Dendritic cell treated with granulocyte-macrophage colony-stimulating factor and Interleukin-4, amounts not matched to agents 40 ng/mL and 50 ng/mL, for 4 days (primary cell): ENCODE results near the gene PSENEN.
A peak's percentile ranks its signal among the peaks of the same experiment; 100 is the strongest.

Experiments used
- H3K27ac Mint-ChIP-seq: one replicate; pipeline ENCODE4 v1.8.0; 2022; ENCODE audit warnings: mild to moderate bottlenecking, mixed read lengths
- H3K27me3 Mint-ChIP-seq: one replicate; pipeline ENCODE4 v1.8.0; 2022; ENCODE audit warnings: mild to moderate bottlenecking, mixed read lengths
- H3K36me3 Mint-ChIP-seq: one replicate; pipeline ENCODE4 v1.8.0; 2022; ENCODE audit warnings: low read depth, mixed read lengths
- H3K4me1 Mint-ChIP-seq: one replicate; pipeline ENCODE4 v1.8.0; 2022; ENCODE audit warnings: low read depth, mixed read lengths
- H3K4me3 Mint-ChIP-seq: one replicate; pipeline ENCODE4 v1.8.0; 2022; ENCODE audit warnings: mild to moderate bottlenecking, moderate library complexity, mixed read lengths
- H3K9me3 Mint-ChIP-seq: one replicate; pipeline ENCODE4 v1.8.0; 2022; ENCODE audit warnings: mixed read lengths
- intact Hi-C: fragments of 100-400 bp; cut with micrococcal nuclease; formaldehyde crosslinking; loops from one replicate; pipeline ENCODE4 v1.15.0; 2022

PSENEN gene

DNA sequence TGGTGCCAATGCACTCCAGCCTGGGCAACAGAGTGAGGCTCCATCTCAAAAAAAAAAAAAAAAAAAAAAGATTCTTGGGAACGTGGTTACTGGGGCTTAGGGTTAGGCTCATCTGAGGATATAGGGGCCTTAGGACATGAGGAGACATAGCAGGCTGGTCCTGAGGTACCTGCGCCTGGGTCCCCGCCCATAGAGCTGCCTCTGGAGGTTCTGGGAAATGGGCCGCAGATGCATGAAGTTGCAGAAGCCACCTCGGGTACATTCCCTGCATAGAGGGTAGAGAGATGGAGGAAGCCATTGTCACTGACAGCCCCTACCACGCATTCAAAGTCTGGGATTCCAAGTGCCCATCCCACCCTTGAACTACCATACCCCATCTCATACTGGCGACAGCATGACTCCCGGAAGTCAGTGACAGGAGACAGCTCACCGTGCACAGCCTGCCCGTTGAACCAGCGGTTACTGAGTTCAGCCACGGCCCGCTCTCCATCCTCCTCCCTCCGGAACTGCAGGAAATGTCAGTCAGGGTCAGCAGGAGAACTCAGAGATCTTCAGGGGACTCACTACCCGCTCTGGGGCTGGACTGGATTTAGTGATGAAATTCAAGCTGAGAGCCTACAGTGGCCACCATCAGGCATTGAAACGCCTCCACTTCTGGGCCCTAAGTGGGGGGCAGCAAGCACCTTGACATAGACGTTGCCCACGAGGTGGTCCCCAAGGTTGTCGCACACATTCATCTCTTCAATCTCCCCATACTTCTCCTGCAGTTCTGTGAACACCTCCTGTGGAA, 1.6 kb upstream of the PSENEN start:
- Mint-ChIP-seq H3K9me3 (no peaks in the 10 kb centered on the region), H3K27me3 (no peaks in the 10 kb centered on the region), H3K27ac (peak overlapping the region; percentile 99), H3K4me1 (peaks cover 71% of the 10 kb centered on the region), H3K36me3 (peaks cover 82% of the 10 kb centered on the region), H3K4me3 (peak overlapping the region; percentile 97)
- intact Hi-C loops: loop anchor here (10.0 kb wide), 2 partner anchors 99 to 161 kb away; partner anchors contain the start of genes COX6B1, ETV2, HCST and NFKBID

DNA sequence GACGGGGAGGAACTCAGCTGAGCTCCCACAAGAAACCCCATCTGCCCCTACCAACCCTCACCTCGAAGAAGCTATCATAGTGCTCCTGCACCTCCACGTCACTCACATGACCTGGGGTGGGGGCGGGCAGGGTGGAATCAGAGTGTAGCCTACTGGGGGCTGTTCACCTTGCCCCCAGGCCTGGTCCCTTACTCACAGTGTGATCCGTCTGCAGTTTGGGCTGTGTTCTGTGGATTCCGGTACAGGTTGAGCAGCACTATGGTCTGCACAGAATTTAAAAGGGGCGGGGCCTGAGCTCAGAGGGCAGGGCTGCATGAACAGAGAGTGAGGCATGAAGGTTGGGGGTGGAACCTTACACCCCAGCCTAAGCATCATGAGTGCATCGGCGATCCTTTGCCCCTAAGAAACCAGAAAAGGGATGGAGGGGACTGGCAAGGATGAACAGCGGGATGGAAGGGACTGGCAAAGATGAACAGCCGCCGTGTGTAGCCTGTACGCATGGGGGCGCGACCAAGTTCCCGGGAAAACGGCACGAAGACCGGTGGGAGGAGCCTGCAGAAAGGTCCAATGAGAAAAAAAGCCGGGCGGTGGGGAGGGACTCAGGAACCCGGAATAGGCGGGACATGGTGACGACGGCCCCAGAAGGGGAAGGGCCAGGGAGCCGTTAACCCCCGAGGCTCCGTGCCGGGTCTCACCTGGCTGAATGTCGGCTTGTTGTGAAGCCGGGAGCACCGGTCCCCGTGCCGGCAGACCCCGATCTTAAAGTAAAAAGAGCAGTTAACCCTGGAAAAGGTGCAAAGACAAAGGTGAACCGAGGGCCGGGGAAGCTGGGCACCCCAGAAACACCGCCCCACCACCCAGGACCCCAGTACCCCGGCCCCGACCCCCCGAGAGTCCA, 772 bp upstream of the PSENEN start:
- Mint-ChIP-seq H3K4me3 (peak overlapping the region; percentile 97), H3K27ac (peak overlapping the region; percentile 99), H3K9me3 (no peaks in the 10 kb centered on the region), H3K4me1 (peaks cover 73% of the 10 kb centered on the region), H3K36me3 (peaks cover 77% of the 10 kb centered on the region), H3K27me3 (no peaks in the 10 kb centered on the region)
- intact Hi-C loops: loop anchor here (5.0 to 10.0 kb wide), 3 partner anchors 100 to 308 kb away; partner anchors contain the start of genes COX6B1, ETV2, HCST and NFKBID

DNA sequence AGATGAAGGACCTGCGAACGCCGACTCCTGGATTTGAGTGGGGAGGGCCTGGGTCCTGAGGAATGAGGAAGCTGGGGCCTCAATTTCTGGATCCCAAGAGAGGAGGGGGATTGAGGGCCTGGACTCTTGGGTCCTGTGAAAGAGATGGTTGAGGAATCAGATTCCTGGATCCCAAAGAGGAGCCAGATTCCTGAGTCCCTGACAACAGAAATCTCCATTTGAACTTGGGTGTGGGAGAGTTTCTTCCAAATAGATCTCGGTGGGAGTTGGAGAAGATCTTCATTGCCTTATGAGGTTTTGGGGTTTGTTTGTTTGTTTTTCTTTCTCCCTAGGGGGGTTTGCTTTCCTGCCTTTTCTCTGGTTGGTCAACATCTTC, 624 bp downstream of the PSENEN start:
- Mint-ChIP-seq H3K27me3 (no peaks in the 10 kb centered on the region), H3K4me1 (peaks cover 70% of the 10 kb centered on the region), H3K27ac (peak overlapping the region; percentile 99), H3K4me3 (peak overlapping the region; percentile 97), H3K36me3 (peaks cover 70% of the 10 kb centered on the region), H3K9me3 (no peaks in the 10 kb centered on the region)
- intact Hi-C loops: loop anchor here (5.0 to 10.0 kb wide), 3 partner anchors 101 to 306 kb away; partner anchors contain the start of genes COX6B1, ETV2, HCST and NFKBID

DNA sequence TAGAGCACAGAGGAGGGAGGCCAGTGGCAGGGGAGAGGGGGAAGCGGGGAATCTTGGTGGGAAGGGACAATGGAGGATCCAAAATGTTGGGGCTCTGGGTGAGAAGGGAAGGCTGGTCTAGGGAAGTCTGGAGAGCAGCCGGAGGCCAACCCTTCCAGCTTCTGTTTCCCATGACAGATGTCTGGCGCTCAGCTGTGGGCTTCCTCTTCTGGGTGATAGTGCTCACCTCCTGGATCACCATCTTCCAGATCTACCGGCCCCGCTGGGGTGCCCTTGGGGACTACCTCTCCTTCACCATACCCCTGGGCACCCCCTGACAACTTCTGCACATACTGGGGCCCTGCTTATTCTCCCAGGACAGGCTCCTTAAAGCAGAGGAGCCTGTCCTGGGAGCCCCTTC, 1.1 kb downstream of the PSENEN start:
- H3K9me3 Mint-ChIP-seq: no peaks in the 10 kb centered on the region
- H3K27ac Mint-ChIP-seq: peak overlapping the region; percentile 99
- H3K4me3 Mint-ChIP-seq: peak overlapping the region; percentile 97
- peaks cover 70% of the 10 kb centered on the region for H3K4me1 Mint-ChIP-seq
- intact Hi-C loops: loop anchor here (5.0 to 10.0 kb wide), 3 partner anchors 102 to 306 kb away; partner anchors contain the start of genes COX6B1, ETV2, HCST and NFKBID
- H3K36me3 Mint-ChIP-seq: peaks cover 69% of the 10 kb centered on the region
- H3K27me3 Mint-ChIP-seq: no peaks in the 10 kb centered on the region

DNA sequence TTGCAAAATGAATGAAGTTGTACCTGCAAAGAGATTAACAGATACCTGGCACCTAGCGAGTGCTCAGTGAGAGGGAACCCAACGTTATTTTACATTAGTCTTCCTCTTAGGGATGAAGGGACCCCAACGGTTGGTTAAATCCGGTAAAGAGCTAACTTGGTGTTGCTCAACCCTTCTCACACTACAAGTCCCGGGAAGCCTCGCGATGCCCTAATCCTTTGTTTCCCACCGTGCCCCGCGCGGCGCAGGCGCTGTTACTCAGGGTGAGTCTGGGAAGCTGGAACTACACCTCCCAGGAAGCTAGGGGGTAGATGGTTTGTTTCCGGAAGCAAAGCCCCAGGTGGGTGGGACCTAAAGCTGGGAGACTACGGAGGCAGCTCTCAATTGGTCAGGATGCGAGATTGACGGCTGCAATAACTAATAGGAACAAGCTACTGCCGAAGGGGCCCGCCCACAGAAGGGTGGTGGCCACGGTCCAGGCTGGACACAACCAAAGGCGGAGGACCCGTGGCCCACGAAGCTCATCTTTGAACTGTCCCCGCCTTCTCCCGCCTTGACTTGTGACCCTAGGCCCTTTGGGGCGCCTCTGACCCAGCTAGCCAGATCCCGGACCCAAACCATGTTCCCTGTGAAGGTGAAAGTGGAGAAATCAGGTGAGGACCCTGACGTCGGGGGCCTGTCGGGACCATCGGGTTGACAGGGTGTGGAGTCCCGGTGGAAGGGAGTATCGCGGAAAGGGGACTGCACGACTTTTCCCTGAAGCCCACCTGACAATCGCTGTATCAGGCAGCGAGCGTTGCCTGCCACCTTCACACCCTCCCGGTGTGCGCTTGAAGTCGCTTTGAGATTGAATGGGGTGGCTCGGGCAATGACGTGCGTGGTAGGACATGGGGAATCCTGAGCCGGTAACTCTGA, 2.9 kb downstream of the PSENEN start, which contains the start of gene LIN37:
TSS of gene LIN37 (plus strand) at position 471 of the 915 bp plus-strand sequence. CDS start at position 620, 149 bp downstream.
- peaks cover 64% of the 10 kb centered on the region for H3K4me1 Mint-ChIP-seq
- peak within 1 kb of the TSS; percentile 86 for H3K27ac Mint-ChIP-seq
- no peaks in the 10 kb centered on the region for H3K9me3 Mint-ChIP-seq
- no peaks in the 10 kb centered on the region for H3K27me3 Mint-ChIP-seq
- intact Hi-C loops: loop anchor here (1.0 to 10.0 kb wide), 6 partner anchors 10 to 304 kb away; partner anchors contain the start of genes COX6B1, ETV2, HCST and NFKBID
- peaks cover 71% of the 10 kb centered on the region for H3K36me3 Mint-ChIP-seq
- H3K4me3 Mint-ChIP-seq: peak within 1 kb of the TSS; percentile 92

DNA sequence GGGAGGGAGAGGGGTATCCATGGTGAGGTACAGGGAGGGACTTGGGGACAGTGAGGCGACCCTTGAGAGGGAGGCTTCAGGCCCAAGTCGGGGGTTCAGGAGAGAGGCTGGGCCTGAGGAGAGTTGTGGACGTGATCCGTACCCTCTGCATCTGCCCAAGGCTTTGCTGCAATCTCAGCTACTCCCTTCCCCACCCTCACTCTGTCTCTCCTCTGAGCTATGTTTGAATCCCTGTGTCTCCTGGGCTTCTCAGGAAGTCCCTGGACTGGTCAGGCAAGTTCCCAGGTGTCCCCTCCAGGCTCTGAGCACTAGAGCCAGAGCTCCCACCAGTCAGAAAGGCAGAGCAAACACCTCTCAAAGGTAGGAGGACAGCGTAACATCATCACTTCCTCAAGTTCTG, 4.7 kb downstream of the PSENEN start:
- Mint-ChIP-seq H3K9me3 (no peaks in the 10 kb centered on the region), H3K27ac (peak overlapping the region; percentile 86), H3K4me3 (no peak overlapping the region), H3K27me3 (peaks cover 11% of the 10 kb centered on the region), H3K4me1 (peaks cover 58% of the 10 kb centered on the region), H3K36me3 (peaks cover 73% of the 10 kb centered on the region)
- intact Hi-C loops: no loop called here

DNA sequence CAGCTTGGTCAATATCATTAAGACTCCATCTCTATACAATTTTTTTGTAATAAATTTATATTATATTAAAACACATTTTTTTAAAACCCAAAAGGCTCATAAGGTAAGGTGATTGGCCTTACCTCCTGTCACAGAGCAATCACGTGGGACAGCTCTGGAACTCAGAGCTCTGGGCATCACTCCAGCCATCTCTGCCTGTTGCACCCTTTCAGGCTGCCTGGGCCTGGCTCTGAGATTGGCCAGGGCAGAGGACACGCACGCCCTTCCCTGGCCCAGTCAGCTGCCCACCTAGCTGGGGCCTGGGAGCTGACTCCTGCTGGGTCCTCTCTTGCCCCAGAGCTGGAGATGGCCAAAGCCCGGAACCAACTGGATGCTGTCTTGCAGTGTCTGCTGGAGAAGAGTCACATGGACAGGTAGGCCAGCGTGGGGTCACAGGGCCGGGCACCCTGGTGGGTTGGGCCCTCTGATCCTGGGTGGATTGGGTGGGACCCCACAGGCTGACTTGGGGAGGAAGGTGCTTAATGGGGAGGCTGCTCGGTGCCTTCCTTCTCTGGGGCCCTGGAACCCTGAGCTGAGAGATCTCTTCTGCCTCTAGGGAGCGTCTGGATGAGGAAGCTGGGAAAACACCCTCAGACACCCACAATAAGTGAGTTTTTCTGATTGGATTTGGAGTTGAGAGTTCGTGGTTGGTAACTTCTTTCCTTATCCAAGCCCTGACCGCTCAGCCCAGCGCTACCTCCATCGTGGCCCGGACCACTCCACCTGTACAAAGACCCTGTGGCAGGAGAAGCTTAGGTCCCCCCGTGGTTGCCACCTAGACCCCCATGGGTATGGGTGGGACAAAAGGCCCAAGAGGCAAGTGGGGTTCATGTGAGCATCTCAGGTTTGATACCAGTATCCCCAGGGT, 6.6 kb downstream of the PSENEN start:
- Mint-ChIP-seq H3K9me3 (no peaks in the 10 kb centered on the region), H3K27me3 (peaks cover 29% of the 10 kb centered on the region), H3K4me1 (peaks cover 58% of the 10 kb centered on the region), H3K27ac (no peak overlapping the region), H3K4me3 (no peak overlapping the region), H3K36me3 (peaks cover 65% of the 10 kb centered on the region)
- intact Hi-C loops: no loop called here

DNA sequence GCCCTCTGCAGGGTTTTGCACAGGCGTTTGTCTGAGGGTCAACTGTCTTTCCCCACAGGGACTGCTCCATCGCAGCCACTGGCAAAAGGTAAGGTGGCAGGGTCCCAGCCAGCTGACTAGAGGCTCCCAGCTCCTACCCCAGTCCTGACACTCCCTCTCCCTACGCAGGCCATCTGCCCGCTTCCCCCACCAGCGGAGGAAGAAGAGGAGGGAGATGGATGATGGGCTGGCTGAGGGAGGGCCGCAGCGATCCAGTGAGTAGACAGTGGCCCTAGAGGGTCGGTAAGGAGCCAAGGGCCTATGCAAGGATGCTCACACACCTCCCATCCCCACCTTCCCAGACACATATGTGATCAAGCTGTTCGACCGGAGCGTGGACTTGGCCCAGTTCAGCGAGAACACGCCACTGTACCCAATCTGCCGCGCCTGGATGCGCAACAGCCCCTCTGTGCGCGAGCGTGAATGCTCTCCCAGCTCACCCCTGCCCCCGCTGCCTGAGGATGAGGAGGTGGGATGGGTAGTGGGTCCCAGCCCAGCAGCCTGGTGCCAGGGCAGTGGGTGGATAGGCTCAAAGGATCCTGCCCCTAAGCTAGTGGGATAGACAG, 7.4 kb downstream of the PSENEN start:
- Mint-ChIP-seq H3K27ac (no peak overlapping the region), H3K9me3 (no peaks in the 10 kb centered on the region), H3K4me3 (no peak overlapping the region), H3K4me1 (peaks cover 60% of the 10 kb centered on the region), H3K27me3 (peaks cover 30% of the 10 kb centered on the region), H3K36me3 (peaks cover 64% of the 10 kb centered on the region)
- intact Hi-C loops: no loop called here

DNA sequence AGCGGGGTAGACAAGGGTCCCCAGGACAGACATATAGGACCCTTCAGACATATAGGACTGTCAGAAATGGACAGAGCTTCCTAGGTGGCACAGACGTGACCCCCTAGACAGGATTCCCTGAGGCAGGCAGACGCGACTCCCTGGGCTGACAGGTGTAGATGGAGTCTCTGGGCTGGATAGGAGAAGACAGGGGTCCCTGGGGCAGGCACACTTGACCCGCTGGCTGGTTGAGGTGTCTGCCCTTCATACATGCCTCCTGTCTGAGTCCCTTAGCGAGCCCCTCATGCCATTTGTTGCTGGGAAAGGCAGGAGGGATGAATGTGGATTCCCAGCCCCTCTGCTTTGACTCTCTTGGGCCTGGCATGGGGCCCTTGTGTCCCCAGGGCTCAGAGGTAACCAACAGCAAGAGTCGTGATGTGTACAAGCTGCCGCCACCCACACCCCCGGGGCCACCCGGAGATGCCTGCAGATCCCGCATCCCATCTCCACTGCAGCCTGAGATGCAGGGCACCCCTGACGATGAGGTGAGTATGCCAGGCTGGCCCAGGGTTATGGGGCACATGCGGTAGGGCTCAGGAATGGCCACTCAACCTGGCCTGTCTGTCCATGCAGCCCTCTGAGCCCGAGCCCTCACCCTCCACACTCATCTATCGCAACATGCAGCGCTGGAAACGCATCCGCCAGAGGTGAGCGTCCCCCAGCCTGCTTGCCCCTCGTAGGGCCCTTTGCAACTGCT, 8.4 kb downstream of the PSENEN start:
- H3K27me3 Mint-ChIP-seq: peaks cover 30% of the 10 kb centered on the region
- H3K27ac Mint-ChIP-seq: no peak overlapping the region
- intact Hi-C loops: no loop called here

DNA sequence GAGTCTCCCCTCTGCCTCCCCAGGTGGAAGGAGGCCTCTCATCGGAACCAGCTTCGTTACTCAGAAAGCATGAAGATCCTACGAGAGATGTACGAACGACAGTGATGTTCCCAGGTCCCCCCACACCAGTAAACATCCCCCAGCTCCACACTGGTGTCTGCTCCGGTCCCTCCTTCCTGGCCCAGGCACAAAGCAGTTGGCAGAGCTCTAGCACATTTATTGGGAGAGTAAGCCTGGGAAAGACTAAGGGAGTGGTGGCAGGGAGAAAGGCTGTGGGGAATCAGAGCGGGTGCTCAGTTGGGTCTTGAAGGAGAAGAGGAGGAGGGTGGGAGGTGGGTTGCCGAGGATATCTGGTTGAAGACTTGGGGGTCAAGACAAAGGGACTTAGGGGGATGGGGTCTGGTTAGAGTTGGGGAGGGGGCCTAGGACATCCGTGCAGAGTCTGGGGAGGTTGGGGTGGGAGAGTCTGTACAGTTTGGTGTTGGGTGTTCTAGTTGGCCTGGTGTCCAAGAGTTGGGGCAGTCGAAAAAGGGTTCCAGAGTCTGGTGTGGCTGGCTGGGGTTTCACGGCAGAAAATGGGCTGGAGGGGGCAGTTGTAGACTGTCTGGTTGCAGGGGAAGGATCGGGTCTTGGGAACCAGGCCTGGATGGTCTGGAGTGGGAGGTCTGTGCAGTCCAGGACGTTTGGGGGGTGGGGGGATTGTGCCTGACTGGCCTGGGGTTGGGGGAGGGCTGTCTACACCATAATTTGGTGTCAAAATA, 9.1 kb downstream of the PSENEN start:
- Mint-ChIP-seq H3K27me3 (peaks cover 30% of the 10 kb centered on the region), H3K4me1 (peaks cover 57% of the 10 kb centered on the region), H3K9me3 (no peaks in the 10 kb centered on the region), H3K27ac (peak overlapping the region; percentile 25), H3K36me3 (peaks cover 68% of the 10 kb centered on the region), H3K4me3 (peak overlapping the region; percentile 51)
- intact Hi-C loops: no loop called here

More for the DNA sequence above, 8.4 kb downstream of the PSENEN start:
- no peak overlapping the region for H3K4me3 Mint-ChIP-seq
- peaks cover 57% of the 10 kb centered on the region for H3K4me1 Mint-ChIP-seq
- H3K36me3 Mint-ChIP-seq: peaks cover 63% of the 10 kb centered on the region
- no peaks in the 10 kb centered on the region for H3K9me3 Mint-ChIP-seq

DNA sequence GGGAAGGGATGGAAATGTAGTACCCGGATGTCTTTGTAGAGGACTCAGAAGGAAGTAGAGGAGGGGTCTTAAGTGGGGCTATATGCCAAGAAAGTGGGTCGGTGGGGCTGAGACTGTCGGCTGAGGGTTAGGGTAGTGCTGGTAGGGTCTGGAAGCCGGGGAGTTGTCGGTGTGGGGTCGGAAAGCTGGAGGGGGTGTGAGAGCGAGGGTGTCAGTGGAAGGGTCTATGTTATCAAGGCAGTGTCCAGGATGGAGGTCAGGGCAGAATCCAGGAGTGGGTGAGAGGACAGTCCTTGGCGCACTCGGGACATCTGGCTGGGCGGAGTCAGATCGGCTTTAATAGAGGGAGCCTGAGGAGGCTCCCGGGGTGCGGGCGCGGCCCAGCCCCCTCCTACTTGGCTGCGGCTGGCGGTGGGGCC, 9.7 kb downstream of the PSENEN start:
- H3K27me3 Mint-ChIP-seq: peaks cover 30% of the 10 kb centered on the region
- no peaks in the 10 kb centered on the region for H3K9me3 Mint-ChIP-seq
- peaks cover 68% of the 10 kb centered on the region for H3K36me3 Mint-ChIP-seq
- H3K4me3 Mint-ChIP-seq: peak overlapping the region; percentile 51
- H3K27ac Mint-ChIP-seq: peak overlapping the region; percentile 25
- H3K4me1 Mint-ChIP-seq: peaks cover 54% of the 10 kb centered on the region
- intact Hi-C loops: no loop called here
